RPMI8226 (cell line): ENCODE results near the gene PTPRG.

Experiments used
- DNase-seq: peaks from one replicate; pipeline ENCODE4 v3.0.0-alpha.2; 2015

The PTPRG gene

GRCh38 chr3:62132027-62132602 lies 570.7 kb downstream of the PTPRG start:
- no peak for DNase-seq

GRCh38 chr3:62133015-62133414 lies 571.6 kb downstream of the PTPRG start:
- DNase-seq: no peak

GRCh38 chr3:62134061-62134496 lies 572.7 kb downstream of the PTPRG start:
- DNase-seq: peak; percentile 13

- no peak for DNase-seq
These were observed 574.4 kb downstream of the PTPRG start for GRCh38 chr3:62135741-62136140.

GRCh38 chr3:62139957-62140356 lies 578.6 kb downstream of the PTPRG start:
- DNase-seq: no peak

- no peak for DNase-seq
These were observed 581.1 kb downstream of the PTPRG start for GRCh38 chr3:62142331-62143085.

- DNase-seq: no peak
These were observed 582.6 kb downstream of the PTPRG start for GRCh38 chr3:62143843-62144450.

GRCh38 chr3:62144482-62144881 lies 583.1 kb downstream of the PTPRG start:
- no peak for DNase-seq

- DNase-seq: no peak
These were observed 583.9 kb downstream of the PTPRG start for GRCh38 chr3:62145086-62145757.

GRCh38 chr3:62149539-62149938 lies 588.2 kb downstream of the PTPRG start:
- no peak for DNase-seq

GRCh38 chr3:62149962-62150361 lies 588.6 kb downstream of the PTPRG start:
- no peak for DNase-seq

GRCh38 chr3:62151591-62151990 lies 590.2 kb downstream of the PTPRG start:
- DNase-seq: no peak

GRCh38 chr3:62153231-62153630 lies 591.9 kb downstream of the PTPRG start:
- no peak for DNase-seq

- DNase-seq: no peak
These were observed 593.2 kb downstream of the PTPRG start for GRCh38 chr3:62154457-62155148.

- DNase-seq: no peak
These were observed 597.8 kb downstream of the PTPRG start for GRCh38 chr3:62159056-62159708.

- DNase-seq: no peak
These were observed 598.3 kb downstream of the PTPRG start for GRCh38 chr3:62159709-62160092.

- DNase-seq: no peak
These were observed 600.0 kb downstream of the PTPRG start for GRCh38 chr3:62161371-62161770.

GRCh38 chr3:62164196-62164595 lies 602.8 kb downstream of the PTPRG start:
- DNase-seq: no peak

GRCh38 chr3:62164746-62165145 lies 603.4 kb downstream of the PTPRG start:
- DNase-seq: no peak

- no peak for DNase-seq
These were observed 606.3 kb downstream of the PTPRG start for GRCh38 chr3:62167566-62168262.

GRCh38 chr3:62168356-62168755 lies 607.0 kb downstream of the PTPRG start:
- no peak for DNase-seq
